Uterus (tissue), 2 donors: ENCODE data around the gene FREM1.

Experiments used
- POLR2A ChIP-seq, 2 donors: fragments of 450-650 bp; IDR thresholded peaks; one replicate each; pipeline ENCODE4 v1.6.1; 2016; ENCODE audit warnings: antibody characterized with exemption in 2 of 2, mild to moderate bottlenecking in 1 of 2, moderate library complexity in 1 of 2
- TF ChIP-seq, protein P1 (sequence below), 4 experiments: fragments of 200-600 bp in 2 of 4; fragments of 450-650 bp in 2 of 4; sonication (generic) in 2 of 4; IDR thresholded peaks; one replicate each; pipeline ENCODE4 v1.5.1; 2016 to 2019; ENCODE audit warnings: antibody characterized with exemption in 4 of 4, mild to moderate bottlenecking in 2 of 4, moderate library complexity in 1 of 4

DNA sequence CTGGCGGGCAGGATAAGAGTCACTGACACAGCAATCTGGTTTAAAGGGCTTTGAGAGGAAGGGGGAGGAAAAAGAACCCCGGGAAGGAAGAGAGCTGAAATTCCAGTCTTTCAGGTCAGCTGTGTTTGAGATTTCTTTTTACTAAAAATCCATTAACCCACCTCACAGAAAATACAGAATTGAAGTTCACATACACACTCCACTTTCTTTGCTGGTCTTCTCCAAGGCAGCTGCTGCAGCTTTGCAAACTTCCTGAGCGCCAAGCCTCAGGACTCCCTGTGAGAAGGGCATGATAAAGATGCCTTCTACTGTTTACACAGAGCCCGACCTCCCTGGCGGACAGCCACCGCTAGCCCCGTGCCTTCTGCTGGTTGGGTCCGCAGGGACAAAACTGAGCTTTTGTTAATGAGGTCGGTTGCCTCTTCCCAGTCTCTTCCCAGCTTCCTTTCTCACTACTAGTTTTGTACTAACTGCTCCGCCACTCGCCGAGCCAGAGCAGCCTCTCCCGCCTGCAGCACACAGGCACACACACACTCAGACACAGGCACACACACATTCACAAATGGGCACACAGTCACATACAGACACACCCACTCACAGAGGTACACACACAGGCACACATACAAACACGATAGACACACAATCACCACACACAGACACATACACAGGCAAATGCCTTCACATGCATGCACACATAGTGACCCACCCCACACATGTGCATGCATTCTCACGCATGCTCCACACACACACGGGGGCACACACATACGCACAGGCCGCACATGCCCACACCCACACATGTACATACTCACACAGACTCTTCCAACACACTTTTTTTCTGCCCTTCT, at the start of gene FREM1:
- TF ChIP-seq, protein P1, sequence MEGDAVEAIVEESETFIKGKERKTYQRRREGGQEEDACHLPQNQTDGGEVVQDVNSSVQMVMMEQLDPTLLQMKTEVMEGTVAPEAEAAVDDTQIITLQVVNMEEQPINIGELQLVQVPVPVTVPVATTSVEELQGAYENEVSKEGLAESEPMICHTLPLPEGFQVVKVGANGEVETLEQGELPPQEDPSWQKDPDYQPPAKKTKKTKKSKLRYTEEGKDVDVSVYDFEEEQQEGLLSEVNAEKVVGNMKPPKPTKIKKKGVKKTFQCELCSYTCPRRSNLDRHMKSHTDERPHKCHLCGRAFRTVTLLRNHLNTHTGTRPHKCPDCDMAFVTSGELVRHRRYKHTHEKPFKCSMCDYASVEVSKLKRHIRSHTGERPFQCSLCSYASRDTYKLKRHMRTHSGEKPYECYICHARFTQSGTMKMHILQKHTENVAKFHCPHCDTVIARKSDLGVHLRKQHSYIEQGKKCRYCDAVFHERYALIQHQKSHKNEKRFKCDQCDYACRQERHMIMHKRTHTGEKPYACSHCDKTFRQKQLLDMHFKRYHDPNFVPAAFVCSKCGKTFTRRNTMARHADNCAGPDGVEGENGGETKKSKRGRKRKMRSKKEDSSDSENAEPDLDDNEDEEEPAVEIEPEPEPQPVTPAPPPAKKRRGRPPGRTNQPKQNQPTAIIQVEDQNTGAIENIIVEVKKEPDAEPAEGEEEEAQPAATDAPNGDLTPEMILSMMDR (IDR thresholded peaks at IDR 0.05): no peak
- no peak for TF ChIP-seq POLR2A (IDR thresholded peaks at IDR 0.05)
